Testis (tissue), 2 donors: ENCODE results near the gene TTF2.

ENCODE experiments used
- CTCF ChIP-seq, 3 experiments: fragments of 450-650 bp in 2 of 3; fragments of 200-600 bp in 1 of 3; sonication (generic) in 1 of 3; IDR thresholded peaks; one replicate each; pipeline ENCODE4 v1.5.1; 2016 to 2019; ENCODE audit warnings: antibody characterized with exemption in 3 of 3, mild to moderate bottlenecking in 2 of 3, moderate library complexity in 1 of 3
- POLR2A ChIP-seq: fragments of 450-650 bp; IDR thresholded peaks from one replicate; pipeline ENCODE4 v1.6.1; 2017; ENCODE audit warnings: antibody characterized with exemption, mild to moderate bottlenecking, moderate library complexity

- no peak for TF ChIP-seq POLR2A
- TF ChIP-seq CTCF (IDR thresholded peaks at IDR 0.05): no peak
These were observed 82.1 kb downstream of the TTF2 start for GRCh38 chr1:117142200-117142599.
